Measurements from ENCODE around the gene TBCD.

The TBCD gene

GRCh38 chr17:82880620-82881323 lies 128.9 kb downstream of the TBCD start:
- no peak overlapping the region for H3K4me3 ChIP-seq (ENCODE audit: low read depth, low read length)
- no peak for DNase-seq (ENCODE audit: low read depth, low spot score)
- ChIA-PET CTCF (interaction anchor here (1.0 kb wide), 1 partner anchor 31 kb away, joined by 3 read pairs; no protein-coding TSS in a partner anchor), POLR2A (no interaction called here)
- no peak for TF ChIP-seq CTCF (IDR thresholded peaks at IDR 0.05; ENCODE audit: insufficient read depth, low read length, missing control alignments)

- ChIA-PET POLR2A (interaction anchor here (0.6 kb wide), 1 partner anchor 38 kb away, joined by 3 read pairs; no protein-coding TSS in a partner anchor), CTCF (interaction anchor here (1.0 kb wide), 1 partner anchor 31 kb away, joined by 3 read pairs; no protein-coding TSS in a partner anchor)
- DNase-seq (ENCODE audit: low read depth, low spot score): no peak
- TF ChIP-seq CTCF (IDR thresholded peaks at IDR 0.05; ENCODE audit: insufficient read depth, low read length, missing control alignments): no peak
- no peak overlapping the region for H3K4me3 ChIP-seq (ENCODE audit: low read depth, low read length)
These were observed 129.5 kb downstream of the TBCD start for GRCh38 chr17:82881324-82881823.

GRCh38 chr17:82881900-82882714 lies 130.2 kb downstream of the TBCD start:
- no peak for TF ChIP-seq CTCF (IDR thresholded peaks at IDR 0.05; ENCODE audit: insufficient read depth, low read length, missing control alignments)
- H3K4me3 ChIP-seq (ENCODE audit: low read depth, low read length): no peak overlapping the region
- POLR2A ChIA-PET: interaction anchor here (0.6 kb wide), 1 partner anchor 39 kb away, joined by 3 read pairs; no protein-coding TSS in a partner anchor
- CTCF ChIA-PET: no interaction called here
- no peak for DNase-seq (ENCODE audit: low read depth, low spot score)

- TF ChIP-seq CTCF (IDR thresholded peaks at IDR 0.05; ENCODE audit: insufficient read depth, low read length, missing control alignments): no peak
- CTCF ChIA-PET: no interaction called here
These were observed 131.0 kb downstream of the TBCD start for GRCh38 chr17:82882715-82883418.

GRCh38 chr17:82883419-82884031 lies 131.7 kb downstream of the TBCD start:
- H3K4me3 ChIP-seq (ENCODE audit: low read depth, low read length): no peak overlapping the region
- POLR2A ChIA-PET: no interaction called here
- no peak for TF ChIP-seq CTCF (IDR thresholded peaks at IDR 0.05; ENCODE audit: insufficient read depth, low read length, missing control alignments)
- DNase-seq (ENCODE audit: low read depth, low spot score): no peak
- CTCF ChIA-PET: no interaction called here

More at GRCh38 chr17:82882715-82883418, 131.0 kb downstream of the TBCD start:
- POLR2A ChIA-PET: no interaction called here
- H3K4me3 ChIP-seq (ENCODE audit: low read depth, low read length): no peak overlapping the region
- no peak for DNase-seq (ENCODE audit: low read depth, low spot score)
